BJ (cell line): ENCODE results near the gene SHROOM3. TPM values are rescaled to one million over a fixed set of nuclear protein-coding genes. Genes with fewer than 3 reads are reported as not detected.

Experiments used
- CTCF ChIA-PET: fragments of 350-600 bp; formaldehyde crosslinking; extraction: SDS; loops from one replicate; lab custom pipeline; 2021; ENCODE audit warnings: antibody characterized with exemption, inconsistent platforms; lab: Yijun Ruan, JAX
- POLR2A ChIA-PET: fragments of 300-600 bp; sonication (Branson Sonifier 250); formaldehyde crosslinking; extraction: SDS; loops from one replicate; lab custom pipeline; 2021; ENCODE audit warnings: antibody characterized with exemption; lab: Charles Lee
- DNase-seq: peaks from one replicate; pipeline ENCODE4 v3.0.0-alpha.2; 2011; ENCODE audit warnings: low read depth
- H3K27me3 ChIP-seq: 2 replicates; pipeline ENCODE4 v1.6.0; 2011; ENCODE audit warnings: low read length; ENCODE audit not compliant: control insufficient read depth, insufficient read depth
- H3K36me3 ChIP-seq: 2 replicates; pipeline ENCODE4 v1.5.1; 2011; ENCODE audit warnings: low read length; ENCODE audit not compliant: control insufficient read depth, insufficient read depth
- H3K4me3 ChIP-seq: 2 replicates; pipeline ENCODE4 v1.5.1; 2011; ENCODE audit warnings: low read depth, mild to moderate bottlenecking, control low read depth, low read length
- polyA plus RNA-seq: library from polyadenylated mRNA; depleted of rRNA; stranded (reverse); fragments of >200 nt; gene quantifications from 2 replicates; pipeline ENCODE4 v1.2.3, GENCODE V29; 2011
- TF ChIP-seq, protein P1 (sequence below): IDR thresholded peaks from 2 replicates; pipeline ENCODE4 v1.5.1; 2011; ENCODE audit warnings: low read depth, mild to moderate bottlenecking, control low read depth, inconsistent platforms, low read length, moderate library complexity; ENCODE audit not compliant: insufficient read depth

The SHROOM3 gene
- polyA plus RNA-seq, 1 experiment, result 46.1 TPM

DNA sequence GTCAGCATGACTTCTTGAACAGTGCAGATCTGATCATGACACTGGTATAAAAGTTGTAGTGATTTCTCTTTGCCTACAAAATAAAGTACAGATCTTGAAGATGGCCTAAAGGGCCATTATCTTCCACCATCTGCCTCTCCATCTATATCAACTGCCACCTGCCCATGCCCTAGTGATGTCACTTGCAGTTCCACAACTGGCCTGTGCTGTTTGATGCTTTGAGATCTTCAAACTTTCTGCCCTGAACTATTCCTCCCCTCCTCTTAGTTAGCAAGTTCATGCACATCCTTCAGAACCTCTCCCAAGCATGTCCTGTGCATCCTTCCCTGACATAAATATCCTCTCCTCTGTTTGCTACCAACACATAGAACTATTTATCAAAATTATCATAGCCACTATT lies 245.9 kb downstream of the SHROOM3 start:
- Histone ChIP-seq H3K4me3 (no peak overlapping the region), H3K27me3 (no peaks in the 10 kb centered on the region), H3K36me3 (no peaks in the 10 kb centered on the region)
- ChIA-PET POLR2A (no interaction called here), CTCF (interaction anchor here (1.0 kb wide), 1 partner anchor 21 kb away, joined by 4 read pairs; no protein-coding TSS in a partner anchor)
- TF ChIP-seq, protein P1, sequence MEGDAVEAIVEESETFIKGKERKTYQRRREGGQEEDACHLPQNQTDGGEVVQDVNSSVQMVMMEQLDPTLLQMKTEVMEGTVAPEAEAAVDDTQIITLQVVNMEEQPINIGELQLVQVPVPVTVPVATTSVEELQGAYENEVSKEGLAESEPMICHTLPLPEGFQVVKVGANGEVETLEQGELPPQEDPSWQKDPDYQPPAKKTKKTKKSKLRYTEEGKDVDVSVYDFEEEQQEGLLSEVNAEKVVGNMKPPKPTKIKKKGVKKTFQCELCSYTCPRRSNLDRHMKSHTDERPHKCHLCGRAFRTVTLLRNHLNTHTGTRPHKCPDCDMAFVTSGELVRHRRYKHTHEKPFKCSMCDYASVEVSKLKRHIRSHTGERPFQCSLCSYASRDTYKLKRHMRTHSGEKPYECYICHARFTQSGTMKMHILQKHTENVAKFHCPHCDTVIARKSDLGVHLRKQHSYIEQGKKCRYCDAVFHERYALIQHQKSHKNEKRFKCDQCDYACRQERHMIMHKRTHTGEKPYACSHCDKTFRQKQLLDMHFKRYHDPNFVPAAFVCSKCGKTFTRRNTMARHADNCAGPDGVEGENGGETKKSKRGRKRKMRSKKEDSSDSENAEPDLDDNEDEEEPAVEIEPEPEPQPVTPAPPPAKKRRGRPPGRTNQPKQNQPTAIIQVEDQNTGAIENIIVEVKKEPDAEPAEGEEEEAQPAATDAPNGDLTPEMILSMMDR, result 0 out of 2 replicates have a peak, but pooled peaks have one; percentile 3
- DNase-seq, result no peak

DNA sequence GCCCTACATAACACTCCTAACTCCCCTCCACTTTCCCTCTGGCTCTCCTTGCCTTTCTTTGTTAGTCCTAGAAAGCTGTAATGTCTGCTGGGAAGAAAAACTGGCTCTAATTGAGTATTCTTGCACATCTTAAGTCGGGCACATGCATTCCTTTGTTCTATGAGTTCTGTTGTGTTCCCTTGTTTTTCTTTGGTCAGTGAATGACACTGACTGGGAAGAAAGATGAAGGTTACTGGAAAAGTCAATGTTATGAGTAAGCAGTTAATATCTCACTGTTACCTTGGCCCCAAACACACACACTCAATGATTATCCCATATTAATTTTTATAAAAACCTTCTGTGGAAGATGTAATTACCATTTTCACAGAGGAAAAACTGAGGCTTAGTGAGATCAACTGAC lies 247.0 kb downstream of the SHROOM3 start:
- DNase-seq, result no peak
- ChIA-PET CTCF (interaction anchor here (0.6 to 1.2 kb wide), 3 partner anchors 17 to 159 kb away, joined by 3 to 4 read pairs (median 4); no protein-coding TSS in a partner anchor), POLR2A (interaction anchor here (1.1 kb wide), 1 partner anchor 21 kb away, joined by 3 read pairs; no protein-coding TSS in a partner anchor)
- Histone ChIP-seq H3K27me3 (no peaks in the 10 kb centered on the region), H3K36me3 (no peaks in the 10 kb centered on the region), H3K4me3 (no peak overlapping the region)
- TF ChIP-seq, protein P1, result no peak

DNA sequence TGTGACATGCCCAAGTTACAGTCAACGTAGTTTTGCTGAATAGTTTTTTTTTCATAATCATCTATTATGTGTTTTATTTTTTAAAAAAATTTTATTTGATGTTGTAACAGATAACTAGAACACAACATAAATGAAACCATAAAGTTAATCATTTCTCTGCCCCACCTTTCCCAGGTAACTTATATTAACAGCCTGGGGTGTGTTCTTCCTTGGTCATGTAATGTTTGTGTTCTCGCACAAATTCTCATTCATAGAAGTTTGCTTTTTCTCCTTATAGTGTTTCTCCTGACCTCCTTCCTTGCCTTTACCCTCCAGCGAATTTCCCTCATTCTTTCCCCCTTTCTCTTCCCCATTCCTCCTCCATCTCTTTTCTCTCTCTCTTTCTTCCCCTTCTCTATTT lies 248.1 kb downstream of the SHROOM3 start:
- H3K27me3 ChIP-seq, result no peaks in the 10 kb centered on the region
- CTCF ChIA-PET, result no interaction called here
- no peaks in the 10 kb centered on the region for H3K36me3 ChIP-seq
- H3K4me3 ChIP-seq, result no peak overlapping the region
- POLR2A ChIA-PET, result interaction anchor here (0.6 kb wide), 1 partner anchor 260 kb away, joined by 3 read pairs; no protein-coding TSS in a partner anchor
- TF ChIP-seq, protein P1, result no peak
- DNase-seq, result no peak

DNA sequence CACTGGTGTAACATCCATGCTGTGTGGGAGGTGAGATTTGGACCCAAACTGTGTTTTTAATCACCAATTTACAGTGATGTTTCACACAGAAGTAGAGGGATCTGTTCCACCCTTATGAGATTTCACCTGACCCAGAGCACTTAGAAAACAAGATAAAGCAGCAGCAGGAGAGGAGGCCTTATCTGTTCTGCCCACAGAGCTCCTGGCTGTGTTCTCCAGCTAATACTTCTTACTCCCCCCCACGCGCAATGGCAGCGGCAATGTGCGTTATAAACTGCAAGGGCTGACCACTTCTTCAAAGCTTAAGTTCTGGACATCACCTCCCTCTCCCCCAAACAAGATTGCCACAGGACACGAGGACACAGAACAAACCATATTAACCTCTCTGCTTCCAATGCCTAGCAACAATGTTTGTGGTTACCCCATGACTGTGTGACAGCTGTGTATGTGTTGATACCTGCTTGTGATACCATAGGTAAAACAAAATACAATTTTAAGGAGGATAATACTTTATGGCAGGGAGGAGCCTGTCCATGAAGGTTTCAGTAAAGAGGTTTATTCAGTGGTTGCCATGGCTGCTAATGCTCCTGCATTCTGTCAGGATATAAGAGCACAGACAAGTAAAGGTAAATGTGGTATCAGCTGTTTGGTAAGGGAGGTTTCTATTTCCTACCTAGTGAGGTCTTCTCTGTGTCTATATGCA lies 252.9 kb downstream of the SHROOM3 start:
- ChIA-PET CTCF (no interaction called here), POLR2A (no interaction called here)
- Histone ChIP-seq H3K27me3 (no peaks in the 10 kb centered on the region), H3K36me3 (no peaks in the 10 kb centered on the region; the same call in 1 of the 2 replicates), H3K4me3 (no peak overlapping the region; the same call in 1 of the 2 replicates)
- TF ChIP-seq, protein P1, result no peak
- DNase-seq, result no peak

DNA sequence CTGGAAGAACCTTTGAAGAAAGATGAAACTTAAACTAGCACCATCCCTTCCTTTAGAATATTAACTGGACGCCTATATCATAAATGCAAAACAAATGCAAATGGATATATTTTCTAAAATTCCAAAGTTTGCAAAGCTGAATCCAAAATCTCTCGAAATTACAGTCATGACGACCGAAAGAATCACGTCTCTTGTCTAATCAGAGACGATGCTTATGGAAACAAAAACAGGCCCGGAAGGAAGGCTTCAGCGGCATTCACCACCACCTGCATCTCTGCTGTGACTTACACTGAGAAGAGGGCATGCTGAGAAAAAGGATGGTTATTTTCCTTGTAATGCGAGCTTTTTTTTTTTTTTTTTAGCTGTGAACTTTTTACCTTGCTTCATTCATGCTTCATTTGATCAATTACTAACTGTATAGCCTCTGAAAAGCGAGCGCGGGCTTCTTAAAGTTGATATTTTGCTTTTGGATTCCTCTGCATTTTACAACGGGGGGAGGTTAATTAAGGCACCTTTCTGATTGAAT lies 253.7 kb downstream of the SHROOM3 start:
- no peak for DNase-seq
- H3K27me3 ChIP-seq, result no peaks in the 10 kb centered on the region
- H3K36me3 ChIP-seq, result no peaks in the 10 kb centered on the region; the same call in 1 of the 2 replicates
- POLR2A ChIA-PET, result interaction anchor here (0.7 kb wide), 1 partner anchor 23 kb away, joined by 5 read pairs; no protein-coding TSS in a partner anchor
- TF ChIP-seq, protein P1, result no peak
- H3K4me3 ChIP-seq, result peak overlapping the region; percentile 66
- CTCF ChIA-PET, result interaction anchor here (0.6 kb wide), 2 partner anchors 16 to 56 kb away, joined by 3 read pairs; no protein-coding TSS in a partner anchor
